ENCODE measurements around the gene CYP19A1. TPM values are rescaled to one million over a fixed set of nuclear protein-coding genes. Genes with fewer than 3 reads are reported as not detected.

CYP19A1 gene
- total RNA-seq, 1 donor, result not detected

GRCh38 chr15:51224428-51224827 lies 114.0 kb downstream of the CYP19A1 start:
- DNase-seq (ENCODE audit: low read depth), result no peak
- no peak for TF ChIP-seq CTCF (IDR thresholded peaks at IDR 0.05; ENCODE audit: insufficient read depth, low read depth, low read length)
- H3K4me3 ChIP-seq (ENCODE audit: low read depth, low read length), result no peak overlapping the region

GRCh38 chr15:51223771-51224229 lies 114.6 kb downstream of the CYP19A1 start:
- no peak for TF ChIP-seq CTCF (IDR thresholded peaks at IDR 0.05; ENCODE audit: insufficient read depth, low read depth, low read length)
- DNase-seq (ENCODE audit: low read depth), result peak; percentile 73
- no peak overlapping the region for H3K4me3 ChIP-seq (ENCODE audit: low read depth, low read length)

GRCh38 chr15:51218299-51218938 lies 120.0 kb downstream of the CYP19A1 start:
- H3K4me3 ChIP-seq (ENCODE audit: low read depth, low read length), result no peak overlapping the region
- DNase-seq (ENCODE audit: low read depth), result no peak
- no peak for TF ChIP-seq CTCF (IDR thresholded peaks at IDR 0.05; ENCODE audit: insufficient read depth, low read depth, low read length)

- DNase-seq (ENCODE audit: low read depth), result no peak
Measured at GRCh38 chr15:51212909-51213308, 125.5 kb downstream of the CYP19A1 start.

GRCh38 chr15:51212239-51212638 lies 126.2 kb downstream of the CYP19A1 start:
- TF ChIP-seq CTCF (IDR thresholded peaks at IDR 0.05; ENCODE audit: insufficient read depth, low read depth, low read length), result no peak
- no peak for DNase-seq (ENCODE audit: low read depth)
- H3K4me3 ChIP-seq (ENCODE audit: low read depth, low read length), result no peak overlapping the region

More at GRCh38 chr15:51212909-51213308, 125.5 kb downstream of the CYP19A1 start:
- TF ChIP-seq CTCF (IDR thresholded peaks at IDR 0.05; ENCODE audit: insufficient read depth, low read depth, low read length), result no peak
- no peak overlapping the region for H3K4me3 ChIP-seq (ENCODE audit: low read depth, low read length)

GRCh38 chr15:51205050-51205975 lies 133.1 kb downstream of the CYP19A1 start:
- no peak for TF ChIP-seq CTCF (IDR thresholded peaks at IDR 0.05; ENCODE audit: insufficient read depth, low read depth, low read length)
- no peak overlapping the region for H3K4me3 ChIP-seq (ENCODE audit: low read depth, low read length)
- no peak for DNase-seq (ENCODE audit: low read depth)

Measured in fibroblast of villous mesenchyme (primary cell).